ENCODE data around the gene FBL.
"Not testable (repeated sequence)": the region's sequence is repeated elsewhere in the genome, so short reads cannot be mapped to it uniquely, and the experiment has no call there.

Gene FBL

DNA sequence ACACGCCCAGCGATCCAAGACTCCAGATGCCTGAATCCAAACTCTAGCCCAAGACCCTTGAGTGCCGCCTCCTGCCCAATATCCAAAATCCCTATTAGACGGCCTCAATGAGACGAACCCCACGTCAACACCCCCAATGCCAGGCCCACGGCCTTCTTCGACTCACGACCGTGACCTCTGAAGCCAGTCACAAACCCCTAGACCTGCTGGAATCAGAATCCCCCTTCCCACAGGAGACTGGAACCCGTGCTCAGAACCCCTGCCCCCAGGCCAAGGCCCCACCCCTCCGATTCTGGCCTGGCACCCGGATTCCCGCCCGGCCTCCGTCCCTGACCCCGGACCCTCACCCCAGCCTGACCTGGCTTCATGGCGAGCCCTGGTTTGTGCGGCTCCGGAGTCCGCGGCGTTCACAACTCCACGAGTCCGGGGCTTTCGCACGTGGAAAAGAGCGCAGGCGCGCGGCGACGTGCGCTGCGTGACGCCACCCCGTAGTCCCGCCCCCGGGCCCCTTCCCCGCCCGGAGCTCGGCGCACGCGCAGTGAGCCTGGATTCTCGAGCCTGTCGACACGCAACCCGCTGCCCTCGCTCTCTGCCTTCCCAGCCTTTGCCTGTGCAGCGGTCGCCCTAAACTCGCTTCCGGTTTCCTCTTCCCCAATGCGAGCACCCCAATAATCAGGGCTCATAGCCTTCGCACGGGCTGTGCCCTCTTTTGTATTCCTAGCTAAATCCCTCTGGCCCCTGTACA, at the start of gene FBL:
Gene FBL, minus strand, starts transcription at position 447 of the 745 bp plus-strand sequence. Its CDS starts 79 bp downstream, at position 368.
- DNase-seq (ENCODE audit: low read depth in 3 of 3) = peak; percentile 94 to 99 (median 98)

DNA sequence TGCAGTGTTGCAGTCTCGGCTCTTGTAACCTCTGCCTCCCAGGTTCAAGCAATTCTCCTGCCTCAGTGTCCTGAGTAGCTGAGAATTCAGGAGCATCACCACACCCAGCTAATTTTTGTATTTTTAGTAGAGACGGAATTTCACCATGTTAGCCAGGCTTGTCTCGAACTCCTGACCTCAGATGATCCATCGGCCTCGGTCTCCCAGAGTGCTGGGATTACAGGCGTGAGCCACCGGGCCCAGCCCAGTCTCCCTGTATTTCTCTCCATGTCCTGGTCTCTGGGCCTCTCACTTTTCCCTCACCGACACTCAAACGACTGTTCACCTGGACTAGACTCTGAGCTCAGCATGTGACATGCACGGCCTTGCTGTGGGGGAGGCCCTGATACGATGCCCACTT, 48.9 kb upstream of the FBL start:
- DNase-seq (ENCODE audit: low read depth in 3 of 3) = not testable (repeated sequence)

DNA sequence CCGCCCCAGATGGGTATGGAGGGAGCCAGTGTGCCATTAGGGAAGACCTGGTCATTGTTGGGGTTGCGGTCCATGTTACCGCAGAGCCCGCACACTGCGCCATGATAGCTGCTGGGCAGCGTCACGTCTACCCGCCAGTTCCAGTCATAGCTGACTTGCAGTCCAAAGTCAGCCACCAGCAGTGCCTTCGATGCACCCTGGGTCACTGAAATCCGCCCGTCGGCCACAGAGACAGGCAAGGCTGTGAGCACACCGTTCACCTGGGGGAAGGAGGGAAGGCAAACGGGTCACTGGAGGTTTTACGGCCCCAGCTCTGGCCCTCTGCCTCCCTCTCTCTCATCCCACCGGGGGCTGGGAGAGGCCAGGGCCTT, 48.0 kb upstream of the FBL start:
- not testable (repeated sequence) for DNase-seq (ENCODE audit: low read depth in 3 of 3)

DNA sequence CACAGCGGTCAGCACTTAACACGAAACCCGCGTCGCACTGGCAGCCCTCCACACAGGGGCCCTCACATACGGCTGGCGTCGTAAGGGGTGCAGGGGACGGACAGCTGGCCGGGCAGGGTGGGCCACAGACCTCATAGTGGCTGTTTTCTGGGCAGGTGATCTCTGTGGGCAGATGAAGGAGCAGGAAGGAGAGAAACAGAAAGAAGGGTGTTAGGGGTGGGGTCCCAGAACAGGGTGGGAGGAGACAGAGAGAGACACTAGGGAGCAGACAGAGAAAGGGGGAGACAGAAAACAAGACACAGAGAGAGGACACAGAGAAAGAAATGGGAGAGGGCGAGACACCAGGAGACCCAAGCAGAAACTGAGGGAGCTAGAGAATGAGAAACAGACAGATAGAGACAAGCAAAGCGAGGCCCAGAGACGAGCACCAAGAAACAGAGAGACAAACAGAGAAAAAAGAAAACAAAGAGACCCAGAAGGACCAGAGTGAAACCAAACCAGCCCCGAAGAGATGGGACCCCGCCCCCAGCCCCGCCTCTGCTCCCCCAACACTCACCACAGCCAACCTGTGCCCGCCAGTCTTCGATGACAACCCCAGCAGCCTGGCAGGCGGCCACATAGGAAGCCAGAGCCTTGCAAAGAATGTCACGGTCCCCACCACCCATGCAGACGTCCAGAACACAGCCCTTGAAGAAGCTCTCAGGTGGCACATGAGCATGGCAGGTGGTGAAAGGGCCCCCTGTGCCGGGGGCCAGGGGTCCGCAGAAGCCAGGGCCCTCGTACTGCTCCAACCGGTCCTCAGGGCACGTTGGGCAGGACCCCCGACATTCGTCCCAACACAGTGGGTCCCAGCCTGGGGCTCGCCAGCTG, 47.4 kb upstream of the FBL start:
- peak in 1 of 3 donors; percentile 26 for DNase-seq (ENCODE audit: low read depth in 3 of 3)

DNA sequence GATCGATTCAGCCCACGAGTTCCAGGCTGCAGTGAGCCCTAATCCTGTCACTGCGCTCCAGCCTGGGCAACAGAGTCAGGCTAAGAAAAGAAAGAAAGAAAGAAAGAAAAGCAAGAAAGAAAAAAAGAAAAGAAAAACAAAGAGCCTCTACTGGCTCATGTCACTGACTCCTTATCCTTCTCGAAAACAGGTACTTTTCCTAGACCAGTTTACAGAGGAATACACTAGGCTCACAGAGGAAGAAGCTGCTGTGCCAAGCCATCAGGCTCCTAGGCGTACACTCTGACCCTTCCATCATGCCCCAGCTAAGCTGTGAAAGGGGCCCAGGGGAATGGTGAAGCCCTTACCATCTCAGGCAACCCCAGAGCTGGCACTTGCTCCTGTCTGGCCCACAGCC, 46.3 kb upstream of the FBL start:
- DNase-seq (ENCODE audit: low read depth in 3 of 3) = not testable (repeated sequence)

DNA sequence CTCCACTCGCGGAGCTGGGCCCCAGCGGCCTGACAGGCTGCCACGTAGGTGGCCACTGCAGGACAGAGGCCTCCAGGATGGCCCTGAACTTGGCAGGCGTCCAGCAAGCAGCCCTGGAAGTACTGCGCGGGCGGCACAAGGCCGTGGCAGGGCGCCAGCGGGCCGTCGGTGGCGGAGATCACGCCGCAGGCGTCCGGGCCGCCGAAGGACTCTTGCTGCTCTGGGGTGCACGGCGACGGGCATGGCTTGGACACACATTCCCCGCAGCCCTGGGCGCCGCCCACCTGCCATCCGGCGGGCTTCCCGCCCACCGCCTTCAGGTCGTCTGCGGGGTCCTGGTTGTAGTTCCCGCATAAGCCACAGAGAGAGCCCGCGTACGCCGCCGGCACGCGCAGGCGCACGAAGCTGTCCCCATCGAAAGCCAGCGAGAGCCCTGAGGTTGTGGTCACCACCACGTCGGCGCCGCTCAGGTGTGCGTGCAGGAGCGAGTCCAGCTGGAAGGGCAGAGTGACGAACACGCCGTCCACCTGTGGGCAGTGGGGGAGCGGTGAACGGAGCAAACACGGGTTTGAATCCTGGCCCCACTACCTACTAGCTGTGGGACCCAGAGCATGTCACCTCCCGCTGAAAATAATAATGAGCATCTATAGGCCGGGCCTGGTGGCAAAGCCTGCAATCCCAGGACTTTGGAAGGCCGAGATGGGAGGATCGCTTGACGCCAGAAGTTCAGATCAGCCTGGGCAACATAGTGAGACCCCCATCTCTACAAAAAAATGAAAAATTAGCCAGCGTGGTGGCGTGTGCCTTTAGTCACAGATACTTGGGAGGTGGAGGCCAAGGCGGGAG, 45.7 kb upstream of the FBL start:
- not testable (repeated sequence) for DNase-seq (ENCODE audit: low read depth in 3 of 3)

DNA sequence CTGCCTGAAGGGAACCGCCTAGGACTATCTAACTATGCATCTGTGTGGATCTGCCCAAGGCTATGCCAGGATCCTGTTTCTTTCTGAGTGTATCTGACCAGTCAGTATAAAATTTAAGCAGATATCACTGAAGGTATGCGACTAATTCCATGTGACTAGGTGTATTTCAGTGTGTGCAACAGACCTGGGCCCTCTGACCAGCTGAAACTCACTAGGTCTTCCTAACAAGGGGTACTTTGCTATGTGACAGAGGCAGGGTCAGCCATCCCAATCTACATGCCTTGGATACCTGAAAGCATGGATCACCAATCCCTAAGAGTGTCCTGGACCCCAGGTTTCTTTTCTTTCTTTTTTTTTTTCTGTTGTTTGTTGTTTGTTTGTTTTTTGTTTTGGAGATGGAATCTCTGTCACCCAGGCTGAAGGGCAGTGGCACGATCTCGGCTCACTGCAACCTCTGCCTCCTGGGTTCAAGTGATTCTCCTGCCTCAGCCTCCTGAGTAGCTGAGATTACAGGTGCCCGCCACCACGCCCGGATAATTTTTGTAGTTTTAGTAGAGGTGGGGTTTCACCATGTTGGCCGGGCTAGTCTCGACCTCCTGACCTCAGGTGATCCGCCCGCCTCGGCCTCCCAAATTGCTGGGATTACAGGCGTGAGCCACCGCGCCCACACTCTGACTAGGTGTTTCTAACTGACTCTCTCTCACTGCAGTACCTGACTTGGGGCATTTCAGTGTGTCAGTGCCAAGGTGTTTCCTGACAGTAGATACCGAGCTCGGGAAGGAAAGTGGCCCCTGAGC, 44.8 kb upstream of the FBL start:
- no peak for DNase-seq (ENCODE audit: low read depth in 3 of 3)

DNA sequence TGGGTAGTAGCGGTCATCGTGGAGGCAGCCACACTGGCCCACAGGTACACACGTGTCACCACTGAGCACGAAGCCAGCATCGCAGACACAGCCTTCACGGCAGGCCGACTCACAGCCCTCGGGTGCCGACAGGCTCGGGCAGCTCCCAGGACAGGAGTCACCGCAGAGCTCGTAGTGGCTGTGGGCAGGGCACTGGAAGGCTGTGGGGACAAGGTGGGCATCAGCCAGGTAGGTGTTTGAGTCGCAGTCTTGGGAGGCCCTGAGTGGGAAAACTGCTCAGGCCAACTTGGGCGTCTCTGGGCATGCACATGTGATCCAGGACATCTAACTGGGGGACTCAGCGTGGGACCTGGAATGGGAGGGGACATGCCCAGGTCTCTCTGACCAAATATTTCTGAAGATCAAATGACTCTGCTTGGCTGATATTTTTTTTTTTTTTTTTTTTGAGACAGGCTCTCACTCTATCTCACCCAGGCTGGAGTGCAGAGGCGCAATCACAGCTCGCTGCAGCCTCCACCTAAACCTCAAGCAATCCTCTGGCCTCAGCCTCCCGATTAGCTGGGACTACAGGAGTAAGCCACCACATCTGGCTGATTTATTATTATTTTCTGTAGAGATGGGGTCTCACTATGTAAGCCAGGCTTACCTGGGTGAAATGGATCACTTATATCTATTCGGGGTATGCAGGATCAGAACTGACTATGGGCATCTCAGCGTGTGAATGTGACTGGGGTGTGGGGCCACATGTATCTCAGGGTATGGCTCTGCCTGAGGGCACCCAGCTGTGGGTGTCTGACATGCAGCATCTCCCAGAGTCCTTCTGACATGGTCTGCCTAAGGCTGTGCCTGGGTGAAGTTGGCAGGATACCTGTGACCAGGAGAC, 43.9 kb upstream of the FBL start:
- DNase-seq (ENCODE audit: low read depth in 3 of 3) = not testable (repeated sequence)

DNA sequence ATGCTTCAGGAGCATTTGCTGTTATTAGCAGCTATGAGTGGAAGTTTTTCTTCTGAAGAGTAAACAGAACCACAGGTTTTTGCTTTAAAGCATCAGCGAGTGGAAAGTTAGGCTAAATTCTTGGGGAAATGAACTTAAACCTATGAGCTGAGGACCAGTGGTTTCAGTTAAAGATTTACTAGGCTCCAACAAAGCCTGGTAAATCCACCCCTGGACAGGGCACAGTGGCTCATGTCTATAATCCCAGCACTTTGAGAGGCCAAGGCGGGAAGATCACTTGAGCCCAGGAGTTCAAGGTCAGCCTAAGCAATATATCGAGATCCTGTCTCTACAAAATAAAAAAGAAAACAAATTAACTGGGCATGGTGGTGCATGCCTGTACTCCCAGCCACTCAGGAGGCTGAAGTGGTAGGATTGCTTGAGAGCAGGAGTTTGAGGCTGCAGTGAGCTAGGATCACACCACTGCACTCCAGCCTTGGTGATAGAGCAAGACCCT, 41.3 kb upstream of the FBL start:
- DNase-seq (ENCODE audit: low read depth in 3 of 3) = not testable (repeated sequence)

DNA sequence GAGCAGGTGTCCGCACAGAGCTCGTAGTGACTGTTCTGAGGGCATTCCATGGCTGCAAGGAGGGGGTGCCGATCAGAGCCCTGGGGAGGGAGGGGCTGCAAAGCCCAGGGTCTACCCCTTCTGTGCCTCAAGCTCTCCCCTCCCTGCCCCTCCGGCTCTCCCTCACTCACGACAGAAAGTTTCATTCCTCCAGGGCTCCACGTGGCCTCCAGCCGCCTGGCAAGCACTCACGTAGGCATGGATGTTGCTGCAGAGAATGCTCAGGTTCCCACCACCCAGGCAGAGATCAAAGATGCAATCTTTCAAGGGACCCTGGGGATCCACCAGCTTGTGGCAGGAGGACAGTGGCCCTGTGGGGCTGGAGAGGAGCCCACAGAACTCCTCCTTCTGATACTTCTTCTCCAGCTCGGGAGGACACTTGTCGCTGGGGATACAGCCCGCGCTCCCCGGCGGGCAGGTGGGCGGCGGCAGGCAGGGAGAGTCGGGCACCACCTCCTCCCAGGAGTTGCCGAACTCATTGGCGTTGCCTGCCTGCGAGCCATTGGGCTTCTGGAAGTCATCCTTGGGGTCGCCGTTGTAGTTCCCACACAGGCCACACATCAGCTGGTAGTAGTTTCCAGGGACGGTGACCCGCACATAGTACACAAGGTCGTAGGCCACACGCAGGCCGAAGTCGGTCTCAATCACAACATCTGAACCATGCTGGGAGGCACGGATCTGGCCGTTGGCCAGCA, 39.8 kb upstream of the FBL start:
- not testable (repeated sequence) for DNase-seq (ENCODE audit: low read depth in 3 of 3)

DNA sequence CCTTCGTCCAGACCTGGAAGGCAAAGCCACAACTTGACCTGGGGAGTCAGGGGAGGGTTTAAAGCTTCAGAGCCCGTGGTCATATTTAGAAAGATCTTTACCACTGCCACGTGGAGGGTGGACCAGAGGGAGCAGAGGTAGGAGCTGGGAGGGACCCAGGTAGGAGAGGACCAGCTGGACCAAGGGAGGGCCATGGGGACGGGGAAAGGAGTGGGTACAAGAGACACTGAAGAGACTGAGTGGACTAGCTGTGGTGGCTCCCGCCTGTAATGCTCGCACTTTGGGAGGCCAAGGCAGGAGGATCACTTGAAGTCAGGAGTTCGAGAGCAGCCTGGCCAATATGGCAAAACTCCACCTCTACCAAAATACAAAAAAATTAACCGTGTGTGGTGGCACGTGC, 38.5 kb upstream of the FBL start:
- DNase-seq (ENCODE audit: low read depth in 3 of 3) = not testable (repeated sequence)

DNA sequence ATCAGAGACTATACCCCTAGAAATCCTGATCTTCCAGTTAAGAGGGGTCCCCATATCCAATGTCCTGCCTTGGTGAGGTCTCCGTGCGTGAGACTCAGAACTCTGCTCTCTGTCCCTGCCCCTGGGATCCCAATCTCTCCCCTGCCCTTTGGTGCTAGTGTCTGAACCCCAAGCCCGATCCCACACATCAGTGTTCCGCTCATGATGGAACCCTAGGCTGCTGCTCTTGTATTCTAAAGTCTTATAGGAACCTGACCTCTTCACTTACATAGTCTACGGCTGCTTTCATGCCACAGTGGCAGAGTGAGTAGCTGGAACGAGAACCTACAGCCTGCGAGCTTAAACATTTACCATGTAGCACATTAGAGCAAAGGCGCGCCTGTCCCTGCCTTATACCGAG, 36.5 kb upstream of the FBL start:
- DNase-seq (ENCODE audit: low read depth in 3 of 3) = not testable (repeated sequence)

DNA sequence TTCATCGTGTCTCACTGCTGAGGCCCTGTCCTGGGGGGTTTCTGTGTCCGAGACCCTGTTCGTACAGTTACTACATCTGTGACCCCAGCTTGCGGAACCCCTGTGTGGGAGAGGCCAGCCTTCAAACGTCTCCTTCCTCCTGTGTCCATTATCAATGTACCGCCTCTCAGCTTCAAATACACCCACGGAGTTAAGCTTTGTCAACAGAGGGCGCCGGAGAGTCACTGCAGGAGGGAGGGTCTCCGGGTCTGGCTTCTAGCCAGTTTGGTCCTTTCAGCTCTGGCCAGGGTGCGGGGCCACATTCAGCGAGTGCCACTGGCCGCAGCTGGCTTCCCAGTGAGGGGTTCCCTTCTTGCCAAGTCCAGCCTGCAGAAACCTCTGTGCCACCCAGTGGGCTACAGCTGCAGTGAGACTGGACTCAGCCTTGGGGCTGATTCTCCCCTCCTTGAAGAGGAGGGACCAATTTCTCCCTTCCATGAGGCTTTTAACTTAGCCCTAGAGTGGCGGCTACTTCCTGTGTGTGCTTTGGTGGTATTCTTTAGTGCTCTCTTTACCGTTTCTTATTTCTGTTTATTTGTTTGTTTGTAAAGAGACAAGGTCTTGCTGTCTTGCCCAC, 35.4 kb upstream of the FBL start:
- DNase-seq (ENCODE audit: low read depth in 3 of 3) = peak in 2 of 3 donors; percentile 10 to 26

DNA sequence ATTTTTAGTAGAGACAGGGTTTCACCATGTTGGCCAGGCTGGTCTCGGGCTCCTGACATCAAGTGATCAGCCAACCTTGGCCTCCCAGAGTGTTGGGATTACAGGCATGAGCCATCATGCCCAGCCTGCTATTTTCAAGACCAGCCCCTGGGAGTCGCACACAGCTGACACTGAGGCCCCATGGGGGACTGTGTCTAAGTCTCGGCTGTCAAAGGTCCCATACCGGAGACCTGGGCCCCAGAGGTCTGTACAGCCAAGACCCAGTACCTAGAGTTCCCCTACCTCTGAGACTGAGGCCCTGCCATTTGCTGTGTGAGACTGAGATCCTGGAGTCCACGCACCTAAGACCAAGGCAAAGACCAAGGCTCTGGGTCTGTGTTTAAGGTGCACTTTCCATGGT, 34.1 kb upstream of the FBL start:
- not testable (repeated sequence) for DNase-seq (ENCODE audit: low read depth in 3 of 3)

DNA sequence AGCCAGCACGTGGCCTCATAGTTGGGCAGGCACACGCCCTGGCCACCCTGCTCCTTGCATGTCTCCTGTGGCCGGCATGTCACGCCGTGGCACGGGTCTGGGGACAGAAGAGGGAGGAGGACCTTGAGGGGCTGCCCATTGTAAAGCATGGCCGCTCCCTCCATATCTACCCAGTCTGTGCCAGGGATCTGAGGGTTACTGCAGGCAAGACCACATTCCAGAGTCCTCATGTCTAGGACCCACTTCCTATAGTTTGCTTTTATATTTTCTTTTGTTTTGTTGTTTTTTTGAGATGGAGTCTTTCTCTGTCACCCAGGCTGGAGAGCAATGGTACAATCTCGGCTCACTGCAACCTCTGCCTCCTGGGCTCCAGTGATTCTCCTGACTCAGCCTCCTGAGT, 33.6 kb upstream of the FBL start:
- DNase-seq (ENCODE audit: low read depth in 3 of 3) = not testable (repeated sequence)

DNA sequence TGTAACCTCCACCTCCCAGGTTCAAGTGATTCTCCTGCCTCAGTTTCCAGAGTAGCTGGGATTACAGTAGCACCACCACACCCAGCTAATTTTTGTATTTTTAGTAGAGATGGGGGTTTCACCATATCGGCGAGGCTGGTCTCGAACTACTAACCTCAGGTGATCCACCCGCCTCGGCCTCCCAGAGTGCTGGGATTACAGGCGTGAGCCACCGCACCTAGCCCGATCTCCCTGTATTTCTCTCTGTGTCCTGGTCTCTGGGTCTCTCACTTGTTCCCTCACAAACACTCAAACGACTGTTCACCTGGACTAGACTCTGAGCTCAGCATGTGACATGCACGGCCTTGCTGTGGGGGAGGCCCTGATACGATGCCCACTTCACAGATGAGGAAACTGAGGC, 32.7 kb upstream of the FBL start:
- not testable (repeated sequence) for DNase-seq (ENCODE audit: low read depth in 3 of 3)

DNA sequence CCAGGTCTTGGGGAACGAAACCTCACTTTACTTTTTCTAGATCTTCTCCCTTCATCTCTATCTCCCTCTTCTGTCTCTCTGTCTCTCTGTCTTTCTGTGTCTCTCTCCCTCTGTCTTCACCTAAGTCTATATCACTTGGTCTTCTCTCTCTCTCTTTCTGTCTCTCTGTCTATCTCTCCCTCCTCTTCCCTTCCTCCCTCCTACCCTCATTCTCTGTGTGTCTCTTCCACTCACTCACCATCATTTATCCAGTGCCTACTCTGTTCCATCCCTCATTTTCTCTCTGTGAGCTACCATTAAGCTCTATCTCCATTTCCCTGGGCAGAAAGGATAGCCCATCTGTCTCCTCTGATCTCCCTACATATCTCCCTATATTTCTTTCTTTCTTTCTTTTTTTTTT, 32.2 kb upstream of the FBL start:
- no peak for DNase-seq (ENCODE audit: low read depth in 3 of 3)

DNA sequence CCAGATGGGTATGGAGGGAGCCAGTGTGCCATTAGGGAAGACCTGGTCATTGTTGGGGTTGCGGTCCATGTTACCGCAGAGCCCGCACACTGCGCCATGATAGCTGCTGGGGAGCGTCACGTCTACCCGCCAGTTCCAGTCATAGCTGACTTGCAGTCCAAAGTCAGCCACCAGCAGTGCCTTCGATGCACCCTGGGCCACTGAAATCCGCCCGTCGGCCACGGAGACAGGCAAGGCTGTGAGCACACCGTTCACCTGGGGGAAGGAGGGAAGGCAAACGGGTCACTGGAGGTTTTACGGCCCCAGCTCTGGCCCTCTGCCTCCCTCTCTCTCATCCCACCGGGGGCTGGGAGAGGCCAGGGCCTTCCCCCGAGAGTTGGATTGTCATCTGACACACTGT, 31.8 kb upstream of the FBL start:
- not testable (repeated sequence) for DNase-seq (ENCODE audit: low read depth in 3 of 3)

DNA sequence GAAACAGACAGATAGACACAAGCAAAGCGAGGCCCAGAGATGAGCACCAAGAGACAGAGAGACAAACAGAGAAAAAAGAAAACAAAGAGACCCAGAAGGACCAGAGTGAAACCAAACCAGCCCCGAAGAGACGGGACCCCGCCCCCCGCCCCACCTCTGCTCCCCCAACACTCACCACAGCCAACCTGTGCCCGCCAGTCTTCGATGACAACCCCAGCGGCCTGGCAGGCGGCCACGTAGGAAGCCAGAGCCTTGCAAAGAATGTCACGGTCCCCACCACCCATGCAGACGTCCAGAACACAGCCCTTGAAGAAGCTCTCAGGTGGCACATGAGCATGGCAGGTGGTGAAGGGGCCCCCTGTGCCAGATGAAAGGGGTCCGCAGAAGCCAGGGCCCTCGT, 31.3 kb upstream of the FBL start:
- DNase-seq (ENCODE audit: low read depth in 3 of 3) = not testable (repeated sequence)

Data from stimulated activated CD4-positive, alpha-beta T cell treated with anti-CD3 and anti-CD28 coated beads, TNF-alpha, amount 100 ng/mL, for 48 hours (primary cell).